B cell (primary cell): ENCODE measurements around the gene TIAM2. TPM values are rescaled to one million over a fixed set of nuclear protein-coding genes. Genes with fewer than 3 reads are reported as not detected.

Source experiments
- ATAC-seq: fragments of 200-7000 bp; cut with Tn5 transposase; one replicate; pipeline ENCODE4 v1.10.0; 2021; ENCODE audit warnings: low read depth, mild to moderate bottlenecking, moderate number of reproducible peaks, moderate library complexity
- CTCF ChIA-PET: fragments of 350-600 bp; sonication (Branson Sonifier 250); formaldehyde crosslinking; loops from one replicate; lab custom pipeline; 2021; ENCODE audit warnings: antibody characterized with exemption, inconsistent platforms; lab: Charles Lee
- POLR2A ChIA-PET: fragments of 350-600 bp; sonication (Branson Sonifier 250); formaldehyde crosslinking; loops from one replicate; lab custom pipeline; 2021; ENCODE audit warnings: antibody characterized with exemption; lab: Charles Lee
- DNase-seq: peaks from one replicate; pipeline ENCODE4 v3.0.0; 2013
- H2AFZ ChIP-seq: 2 replicates; pipeline ENCODE4 v1.6.1; 2012; ENCODE audit warnings: mild to moderate bottlenecking, low read depth, low read length; ENCODE audit not compliant: insufficient read depth, poor library complexity, severe bottlenecking
- H3K27ac ChIP-seq, 2 donors: 1 replicate in 1 of 2; 2 replicates in 1 of 2; pipeline ENCODE4 v1.5.1; 2012 to 2013; ENCODE audit warnings: low read length in 2 of 2, mild to moderate bottlenecking in 2 of 2, moderate library complexity in 1 of 2
- H3K27me3 ChIP-seq, 4 experiments: fragments of 200-600 bp in 1 of 4; sonication (generic) in 1 of 4; replicated peaks in 1 of 4; 1 replicate in 2 of 4; 2 replicates in 2 of 4; pipeline versions ENCODE4 v1.6.1 to v1.7.0; 2013 to 2016; ENCODE audit warnings: low read length in 3 of 4, mild to moderate bottlenecking in 2 of 4, mixed read lengths in 1 of 4, moderate library complexity in 1 of 4; ENCODE audit not compliant: insufficient read depth in 4 of 4, control insufficient read depth in 3 of 4; ENCODE audit errors: control extremely low read depth in 1 of 4
- H3K36me3 ChIP-seq, 2 experiments: replicated peaks in 1 of 2; 1 replicate in 1 of 2; 2 replicates in 1 of 2; pipeline versions ENCODE4 v1.6.1 to v1.7.1; 2013; ENCODE audit warnings: low read length in 1 of 2; ENCODE audit not compliant: insufficient read depth in 2 of 2, control insufficient read depth in 1 of 2; ENCODE audit errors: control extremely low read depth in 1 of 2, extremely low read depth in 1 of 2
- H3K4me1 ChIP-seq, 2 donors: fragments of 200-600 bp in 1 of 2; sonication (generic) in 1 of 2; 1 replicate in 1 of 2; 2 replicates in 1 of 2; pipeline versions ENCODE4 v1.5.1 to v1.6.1; 2013 to 2017; ENCODE audit warnings: low read length in 2 of 2; ENCODE audit not compliant: control insufficient read depth in 2 of 2, insufficient read depth in 2 of 2
- H3K4me2 ChIP-seq: replicated peaks from 2 replicates; pipeline ENCODE3; 2012; ENCODE audit warnings: mild to moderate bottlenecking, low read depth, low read length; ENCODE audit not compliant: poor library complexity, severe bottlenecking
- H3K4me3 ChIP-seq, 5 experiments: fragments of 200-600 bp in 1 of 5; sonication (generic) in 1 of 5; 1 replicate in 3 of 5; 2 replicates in 2 of 5; pipeline versions ENCODE4 v1.5.1 to v1.7.0; 2011 to 2016; ENCODE audit warnings: low read length in 4 of 5, mild to moderate bottlenecking in 4 of 5, low read depth in 2 of 5, control low read depth in 1 of 5, moderate library complexity in 1 of 5; ENCODE audit not compliant: insufficient read depth in 1 of 5; ENCODE audit errors: control extremely low read depth in 1 of 5, extremely low read depth in 1 of 5
- H3K79me2 ChIP-seq: fragments of 200-600 bp; sonication (generic); one replicate; pipeline ENCODE4 v1.6.0; 2016; ENCODE audit warnings: low read length; ENCODE audit not compliant: control insufficient read depth, insufficient read depth
- H3K9ac ChIP-seq: fragments of 200-600 bp; sonication (generic); 2 replicates; pipeline ENCODE4 v1.6.1; 2017; ENCODE audit warnings: mild to moderate bottlenecking, low read length, moderate library complexity
- H3K9me3 ChIP-seq, 3 donors: one replicate each; pipeline versions ENCODE4 v1.6.1 to v1.7.1; 2013; ENCODE audit warnings: low read length in 2 of 3; ENCODE audit not compliant: control insufficient read depth in 2 of 3, insufficient read depth in 1 of 3; ENCODE audit errors: control extremely low read depth in 1 of 3
- H4K20me1 ChIP-seq: 2 replicates; pipeline ENCODE4 v1.6.0; 2012; ENCODE audit warnings: mild to moderate bottlenecking, low read length; ENCODE audit not compliant: insufficient read depth, control insufficient read depth, poor library complexity, severe bottlenecking
- H3K27ac Mint-ChIP-seq: one replicate; pipeline ENCODE4 v1.8.0; 2021; ENCODE audit warnings: mixed read lengths
- H3K27me3 Mint-ChIP-seq: one replicate; pipeline ENCODE4 v1.8.0; 2021; ENCODE audit warnings: mixed read lengths
- H3K4me1 Mint-ChIP-seq: one replicate; pipeline ENCODE4 v1.8.0; 2021; ENCODE audit warnings: mixed read lengths
- H3K4me3 Mint-ChIP-seq: one replicate; pipeline ENCODE4 v1.8.0; 2021; ENCODE audit warnings: mixed read lengths
- H3K9me3 Mint-ChIP-seq: one replicate; pipeline ENCODE4 v1.8.0; 2022; ENCODE audit warnings: mixed read lengths; ENCODE audit not compliant: insufficient read depth
- EZH2 ChIP-seq: IDR thresholded peaks from 2 replicates; pipeline ENCODE4 v1.6.1; 2012; ENCODE audit warnings: borderline replicate concordance, low read depth, mild to moderate bottlenecking, moderate library complexity, low read length; ENCODE audit not compliant: insufficient read depth, poor library complexity, severe bottlenecking
- WGBS: methylation state at CpG from one replicate; pipeline ENCODE4 v1.1.5; 2013; ENCODE audit warnings: missing lambda C conversion rate; ENCODE audit not compliant: insufficient coverage; 5-methylcytosine and 5-hydroxymethylcytosine counted together
- intact Hi-C: fragments of 100-400 bp; cut with micrococcal nuclease; formaldehyde crosslinking; loops from one replicate; pipeline ENCODE4 v1.10.0; 2022
- polyA plus RNA-seq: library from polyadenylated mRNA; depleted of rRNA; stranded (reverse); fragments of >200 nt; gene quantifications from 2 replicates; pipeline ENCODE4 v1.2.3, GENCODE V29; 2012
- total RNA-seq, 2 donors: library from RNA; stranded (reverse); fragments of 120-200 nt in 1 of 2; gene quantifications; 1 replicate in 1 of 2; 2 replicates in 1 of 2; pipeline versions ENCODE4 v1.2.3 to v1.2.4, GENCODE V29; 2013 to 2022
- TF ChIP-seq, protein P1 (sequence below): fragments of 200-600 bp; IDR thresholded peaks from one replicate; pipeline ENCODE4 v1.8.0; 2022; ENCODE audit warnings: antibody characterized with exemption, mild to moderate bottlenecking

The TIAM2 gene
- total and polyA plus RNA-seq, 2 donors (not counting 1 experiment from before 2014, with no cell fraction given), result 13.1 to 18.8 TPM

DNA sequence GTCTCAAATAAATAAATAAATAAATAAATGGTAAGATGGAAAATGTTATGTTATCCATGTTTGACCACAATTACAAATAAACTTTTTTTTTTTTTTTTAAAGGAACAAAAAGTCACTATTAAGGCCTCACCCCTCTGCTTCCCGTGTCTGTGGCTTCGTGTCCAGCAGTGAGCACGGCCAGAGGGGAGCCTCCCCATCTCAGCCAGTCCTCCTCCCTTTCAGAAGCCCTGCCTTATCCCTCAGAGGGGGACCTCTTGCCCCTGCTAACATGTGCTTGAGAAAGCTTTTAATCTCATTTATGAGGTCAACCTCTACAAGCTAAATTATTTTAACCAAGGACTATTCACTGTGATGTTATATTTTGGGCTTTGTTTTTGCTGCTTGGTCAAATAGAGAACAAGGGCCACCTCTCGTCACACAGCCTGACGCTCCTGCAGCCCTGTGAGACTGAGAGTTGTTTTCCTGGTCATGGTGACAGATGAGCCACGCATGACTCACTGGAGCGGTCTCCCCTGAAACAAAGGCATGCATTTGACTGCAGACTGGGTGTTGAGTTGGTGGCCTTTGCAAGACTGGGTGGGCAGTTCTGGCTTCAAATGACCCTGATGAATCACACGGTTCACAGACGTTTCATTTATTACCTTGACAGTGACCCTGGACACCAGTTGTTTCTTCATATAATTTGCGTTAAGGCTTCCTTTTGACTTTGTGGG is 131.8 kb downstream of the TIAM2 start:
- Histone ChIP-seq H3K27ac (no peak overlapping the region), H3K9me3 (no peaks in the 10 kb centered on the region), H3K4me3 (no peak overlapping the region), H3K36me3 (no peaks in the 10 kb centered on the region), H4K20me1 (no peaks in the 10 kb centered on the region), H3K4me1 (no peaks in the 10 kb centered on the region), H2AFZ (no peak overlapping the region), H3K9ac (no peak overlapping the region), H3K27me3 (peaks cover 0 to under 1% (median 0%) of the 10 kb centered on the region in 4 experiments), H3K4me2 (no peak overlapping the region), H3K79me2 (no peaks in the 10 kb centered on the region)
- WGBS, result 83% methylated on average over 10 of the region's 10 CpGs
- no peaks in the 10 kb centered on the region for H3K9me3 Mint-ChIP-seq
- TF ChIP-seq, protein P1, sequence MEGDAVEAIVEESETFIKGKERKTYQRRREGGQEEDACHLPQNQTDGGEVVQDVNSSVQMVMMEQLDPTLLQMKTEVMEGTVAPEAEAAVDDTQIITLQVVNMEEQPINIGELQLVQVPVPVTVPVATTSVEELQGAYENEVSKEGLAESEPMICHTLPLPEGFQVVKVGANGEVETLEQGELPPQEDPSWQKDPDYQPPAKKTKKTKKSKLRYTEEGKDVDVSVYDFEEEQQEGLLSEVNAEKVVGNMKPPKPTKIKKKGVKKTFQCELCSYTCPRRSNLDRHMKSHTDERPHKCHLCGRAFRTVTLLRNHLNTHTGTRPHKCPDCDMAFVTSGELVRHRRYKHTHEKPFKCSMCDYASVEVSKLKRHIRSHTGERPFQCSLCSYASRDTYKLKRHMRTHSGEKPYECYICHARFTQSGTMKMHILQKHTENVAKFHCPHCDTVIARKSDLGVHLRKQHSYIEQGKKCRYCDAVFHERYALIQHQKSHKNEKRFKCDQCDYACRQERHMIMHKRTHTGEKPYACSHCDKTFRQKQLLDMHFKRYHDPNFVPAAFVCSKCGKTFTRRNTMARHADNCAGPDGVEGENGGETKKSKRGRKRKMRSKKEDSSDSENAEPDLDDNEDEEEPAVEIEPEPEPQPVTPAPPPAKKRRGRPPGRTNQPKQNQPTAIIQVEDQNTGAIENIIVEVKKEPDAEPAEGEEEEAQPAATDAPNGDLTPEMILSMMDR, result no peak
- no peak for TF ChIP-seq EZH2
- H3K27ac Mint-ChIP-seq, result no peak overlapping the region
- ChIA-PET POLR2A (no interaction called here), CTCF (no interaction called here)
- intact Hi-C loops, result no loop called here
- DNase-seq (no peak), ATAC-seq (no peak)
- no peaks in the 10 kb centered on the region for H3K27me3 Mint-ChIP-seq
- no peaks in the 10 kb centered on the region for H3K4me1 Mint-ChIP-seq
- no peak overlapping the region for H3K4me3 Mint-ChIP-seq

DNA sequence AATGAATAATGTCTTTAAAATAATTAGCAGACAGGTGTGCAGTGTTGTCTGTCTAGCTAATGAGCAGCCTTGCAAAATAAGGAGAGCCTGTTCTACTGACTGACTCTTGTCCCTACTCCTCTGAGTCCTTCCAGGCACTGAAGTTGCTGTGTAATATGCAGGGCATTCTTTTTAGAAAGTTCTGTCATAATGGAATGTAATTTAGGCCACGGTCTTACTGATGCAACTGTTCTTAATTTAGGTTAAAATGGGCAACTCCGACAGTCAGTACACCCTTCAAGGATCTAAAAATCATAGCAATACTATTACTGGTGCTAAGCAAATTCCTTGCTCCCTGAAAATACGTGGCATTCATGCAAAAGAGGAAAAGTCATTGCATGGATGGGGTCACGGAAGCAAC is 133.9 kb downstream of the TIAM2 start:
- H3K9me3 Mint-ChIP-seq, result no peaks in the 10 kb centered on the region
- POLR2A ChIA-PET, result no interaction called here

More for the DNA sequence above, 133.9 kb downstream of the TIAM2 start:
- H4K20me1 ChIP-seq, result no peaks in the 10 kb centered on the region
- Mint-ChIP-seq H3K4me1 (no peaks in the 10 kb centered on the region), H3K27ac (no peak overlapping the region), H3K27me3 (no peaks in the 10 kb centered on the region), H3K4me3 (no peak overlapping the region)
- H3K79me2 ChIP-seq, result no peaks in the 10 kb centered on the region
- CTCF ChIA-PET, result no interaction called here
- H3K4me1 ChIP-seq, result no peaks in the 10 kb centered on the region
- intact Hi-C loops, result no loop called here
- H2AFZ ChIP-seq, result no peak overlapping the region
- no peak overlapping the region for H3K4me2 ChIP-seq
- H3K9ac ChIP-seq, result no peak overlapping the region
- H3K9me3 ChIP-seq, result no peaks in the 10 kb centered on the region
- TF ChIP-seq, protein P1, result no peak
- TF ChIP-seq EZH2, result no peak
- no peak overlapping the region for H3K27ac ChIP-seq
- DNase-seq, result no peak
- H3K36me3 ChIP-seq, result no peaks in the 10 kb centered on the region
- WGBS, result 92% methylated on average over 2 of the region's 4 CpGs
- H3K4me3 ChIP-seq, result no peak overlapping the region
- H3K27me3 ChIP-seq, result no peaks in the 10 kb centered on the region
- no peak for ATAC-seq
